ENCODE data around the gene MBD3L1. TPM values are rescaled to one million over a fixed set of nuclear protein-coding genes. Genes with fewer than 3 reads are reported as not detected.

Gene MBD3L1
- total and polyA plus RNA-seq, 9 of the 15 experiments (the other 6 are each of a cell fraction or from before 2014, with no cell fraction given) = not detected

DNA sequence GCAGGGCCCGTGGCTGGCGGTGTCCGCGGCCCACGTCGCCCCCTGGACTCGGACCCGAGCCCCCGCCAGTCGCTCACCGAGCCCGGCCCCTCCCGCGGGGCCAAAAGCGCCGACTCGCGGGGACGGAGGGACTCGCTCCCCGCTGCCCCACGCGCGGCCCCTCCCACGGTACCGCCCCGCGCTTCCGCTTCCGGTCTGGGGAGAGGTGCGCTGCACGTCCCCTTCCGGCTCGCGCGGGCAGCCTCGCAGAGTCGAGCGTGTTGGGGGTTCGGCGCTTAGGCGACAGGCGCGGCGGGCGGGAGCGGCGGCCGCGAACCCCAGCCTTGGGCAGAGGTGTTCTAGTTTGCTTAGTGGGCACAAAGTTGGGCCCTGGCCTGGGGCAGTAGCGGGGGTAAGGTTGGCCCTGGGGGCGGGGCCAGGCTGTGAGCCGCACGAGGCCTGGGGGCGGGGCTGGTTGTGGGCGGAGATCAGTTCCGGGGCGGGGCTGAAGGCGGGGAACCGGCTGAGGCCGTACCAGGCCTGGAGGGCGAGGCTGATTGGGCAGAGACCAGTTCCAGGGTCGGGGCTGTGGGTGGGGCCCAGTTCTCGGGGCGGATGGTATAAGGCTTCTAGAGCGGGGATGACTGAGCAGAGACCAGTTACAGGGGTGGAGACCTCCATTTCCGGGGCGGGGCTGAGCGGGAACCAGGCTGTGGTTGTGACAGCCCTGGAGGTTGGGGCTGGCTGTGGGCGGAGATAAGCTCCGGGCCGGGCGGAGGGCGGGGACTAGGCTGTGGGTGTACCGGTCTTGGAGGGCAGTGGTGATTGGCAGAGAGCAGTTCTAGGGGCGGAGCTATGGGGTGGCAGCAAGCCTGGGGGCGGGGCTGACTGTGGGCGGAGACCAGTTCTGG is at the start of gene MBD3L1, which contains the start of gene ZNF558 (continued):
- TF ChIP-seq, protein P1, sequence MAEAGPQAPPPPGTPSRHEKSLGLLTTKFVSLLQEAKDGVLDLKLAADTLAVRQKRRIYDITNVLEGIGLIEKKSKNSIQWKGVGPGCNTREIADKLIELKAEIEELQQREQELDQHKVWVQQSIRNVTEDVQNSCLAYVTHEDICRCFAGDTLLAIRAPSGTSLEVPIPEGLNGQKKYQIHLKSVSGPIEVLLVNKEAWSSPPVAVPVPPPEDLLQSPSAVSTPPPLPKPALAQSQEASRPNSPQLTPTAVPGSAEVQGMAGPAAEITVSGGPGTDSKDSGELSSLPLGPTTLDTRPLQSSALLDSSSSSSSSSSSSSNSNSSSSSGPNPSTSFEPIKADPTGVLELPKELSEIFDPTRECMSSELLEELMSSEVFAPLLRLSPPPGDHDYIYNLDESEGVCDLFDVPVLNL (CRISPR knock-in tag; IDR thresholded peaks at IDR 0.05; ENCODE audit: low read depth) = no peak
- TF ChIP-seq BACH1 (tag; IDR thresholded peaks at IDR 0.05) (no peak), ZNF589 (CRISPR knock-in tag; IDR thresholded peaks at IDR 0.05; ENCODE audit: low read depth) (no peak), ZNF41 (CRISPR knock-in tag; conservative IDR thresholded peaks at IDR 0.05) (no peak), BMI1 (IDR thresholded peaks at IDR 0.05; ENCODE audit: low read length) (no peak), ZNF561 (CRISPR knock-in tag; conservative IDR thresholded peaks at IDR 0.05) (no peak), CBX1 (IDR thresholded peaks at IDR 0.05; ENCODE audit: low read depth) (peak; percentile 36; the same call in 1 of the 2 replicates), STAT5B (CRISPR knock-in tag; IDR thresholded peaks at IDR 0.05) (no peak), NR4A1 (CRISPR knock-in tag; IDR thresholded peaks at IDR 0.05) (no peak), NR4A1 (tag; IDR thresholded peaks at IDR 0.05) (no peak), KLF16 (IDR thresholded peaks at IDR 0.05) (no peak), NR2C1 (IDR thresholded peaks at IDR 0.05) (peak; percentile 71), NR2C1 (tag; IDR thresholded peaks at IDR 0.05) (peak; percentile 69), CBFA2T2 (conservative IDR thresholded peaks at IDR 0.05) (no peak), SNRNP70 (optimal IDR thresholded peaks at IDR 0.05; ENCODE audit: low read depth, low read length) (no peak), ZKSCAN8 (CRISPR knock-in tag; IDR thresholded peaks at IDR 0.05) (no peak), TAF15 (IDR thresholded peaks at IDR 0.05; ENCODE audit: low read depth, low read length) (no peak), ZNF212 (CRISPR knock-in tag; IDR thresholded peaks at IDR 0.05) (no peak)
- TF ChIP-seq, protein P2, sequence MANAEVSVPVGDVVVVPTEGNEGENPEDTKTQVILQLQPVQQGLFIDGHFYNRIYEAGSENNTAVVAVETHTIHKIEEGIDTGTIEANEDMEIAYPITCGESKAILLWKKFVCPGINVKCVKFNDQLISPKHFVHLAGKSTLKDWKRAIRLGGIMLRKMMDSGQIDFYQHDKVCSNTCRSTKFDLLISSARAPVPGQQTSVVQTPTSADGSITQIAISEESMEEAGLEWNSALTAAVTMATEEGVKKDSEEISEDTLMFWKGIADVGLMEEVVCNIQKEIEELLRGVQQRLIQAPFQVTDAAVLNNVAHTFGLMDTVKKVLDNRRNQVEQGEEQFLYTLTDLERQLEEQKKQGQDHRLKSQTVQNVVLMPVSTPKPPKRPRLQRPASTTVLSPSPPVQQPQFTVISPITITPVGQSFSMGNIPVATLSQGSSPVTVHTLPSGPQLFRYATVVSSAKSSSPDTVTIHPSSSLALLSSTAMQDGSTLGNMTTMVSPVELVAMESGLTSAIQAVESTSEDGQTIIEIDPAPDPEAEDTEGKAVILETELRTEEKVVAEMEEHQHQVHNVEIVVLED (CRISPR knock-in tag; IDR thresholded peaks at IDR 0.05) = peak; percentile 52; the same call in 1 of the 2 replicates
- TF ChIP-seq, protein P3, sequence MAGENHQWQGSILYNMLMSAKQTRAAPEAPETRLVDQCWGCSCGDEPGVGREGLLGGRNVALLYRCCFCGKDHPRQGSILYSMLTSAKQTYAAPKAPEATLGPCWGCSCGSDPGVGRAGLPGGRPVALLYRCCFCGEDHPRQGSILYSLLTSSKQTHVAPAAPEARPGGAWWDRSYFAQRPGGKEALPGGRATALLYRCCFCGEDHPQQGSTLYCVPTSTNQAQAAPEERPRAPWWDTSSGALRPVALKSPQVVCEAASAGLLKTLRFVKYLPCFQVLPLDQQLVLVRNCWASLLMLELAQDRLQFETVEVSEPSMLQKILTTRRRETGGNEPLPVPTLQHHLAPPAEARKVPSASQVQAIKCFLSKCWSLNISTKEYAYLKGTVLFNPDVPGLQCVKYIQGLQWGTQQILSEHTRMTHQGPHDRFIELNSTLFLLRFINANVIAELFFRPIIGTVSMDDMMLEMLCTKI (IDR thresholded peaks at IDR 0.05; ENCODE audit: partially characterized antibody) = no peak
- TF ChIP-seq, protein P4, sequence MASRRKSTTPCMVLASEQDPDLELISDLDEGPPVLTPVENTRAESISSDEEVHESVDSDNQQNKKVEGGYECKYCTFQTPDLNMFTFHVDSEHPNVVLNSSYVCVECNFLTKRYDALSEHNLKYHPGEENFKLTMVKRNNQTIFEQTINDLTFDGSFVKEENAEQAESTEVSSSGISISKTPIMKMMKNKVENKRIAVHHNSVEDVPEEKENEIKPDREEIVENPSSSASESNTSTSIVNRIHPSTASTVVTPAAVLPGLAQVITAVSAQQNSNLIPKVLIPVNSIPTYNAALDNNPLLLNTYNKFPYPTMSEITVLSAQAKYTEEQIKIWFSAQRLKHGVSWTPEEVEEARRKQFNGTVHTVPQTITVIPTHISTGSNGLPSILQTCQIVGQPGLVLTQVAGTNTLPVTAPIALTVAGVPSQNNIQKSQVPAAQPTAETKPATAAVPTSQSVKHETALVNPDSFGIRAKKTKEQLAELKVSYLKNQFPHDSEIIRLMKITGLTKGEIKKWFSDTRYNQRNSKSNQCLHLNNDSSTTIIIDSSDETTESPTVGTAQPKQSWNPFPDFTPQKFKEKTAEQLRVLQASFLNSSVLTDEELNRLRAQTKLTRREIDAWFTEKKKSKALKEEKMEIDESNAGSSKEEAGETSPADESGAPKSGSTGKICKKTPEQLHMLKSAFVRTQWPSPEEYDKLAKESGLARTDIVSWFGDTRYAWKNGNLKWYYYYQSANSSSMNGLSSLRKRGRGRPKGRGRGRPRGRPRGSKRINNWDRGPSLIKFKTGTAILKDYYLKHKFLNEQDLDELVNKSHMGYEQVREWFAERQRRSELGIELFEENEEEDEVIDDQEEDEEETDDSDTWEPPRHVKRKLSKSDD (conservative IDR thresholded peaks at IDR 0.05; ENCODE audit: low read length) = no peak
